ENCODE data around the gene ITGBL1.

ITGBL1 gene

DNA sequence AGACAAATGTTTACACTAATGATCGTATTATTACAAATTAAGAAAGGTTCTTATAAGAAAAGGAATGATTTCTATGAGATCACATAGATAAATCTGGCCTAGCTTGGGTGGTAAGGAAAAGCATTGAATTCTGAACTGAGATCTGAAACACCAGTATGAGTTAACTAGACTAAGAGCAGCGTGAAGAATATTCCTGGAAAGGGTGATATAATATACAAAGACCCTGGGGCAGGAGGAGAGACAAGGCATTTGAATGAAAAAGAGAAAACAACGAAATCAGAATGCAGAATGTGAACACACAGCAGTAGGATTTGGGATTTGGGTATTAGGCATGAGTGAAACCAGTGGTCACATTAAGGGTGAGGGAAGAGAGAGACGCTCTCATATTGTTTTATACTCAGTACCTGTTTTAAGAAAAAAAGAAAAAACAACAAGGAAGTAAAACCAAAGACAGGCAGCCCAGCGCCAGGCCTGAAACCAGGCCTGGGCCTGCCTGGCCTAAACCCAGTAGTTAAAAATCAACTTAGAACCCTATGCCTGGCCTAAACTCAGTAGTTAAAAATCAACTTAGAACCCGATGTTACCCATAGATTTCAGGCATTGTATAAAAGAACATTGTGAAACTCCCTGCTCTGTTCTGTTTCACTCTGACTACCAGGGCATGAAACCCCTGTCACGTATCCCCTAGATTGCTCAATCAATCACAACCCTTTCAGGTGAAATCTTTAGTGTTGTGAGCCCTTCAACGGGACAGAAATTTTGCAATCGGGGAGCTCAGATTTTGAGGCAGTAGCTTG, 287.1 kb downstream of the ITGBL1 start:
- DNase-seq (ENCODE audit: low read depth in 3 of 3, low spot score in 1 of 3) = no peak

DNA sequence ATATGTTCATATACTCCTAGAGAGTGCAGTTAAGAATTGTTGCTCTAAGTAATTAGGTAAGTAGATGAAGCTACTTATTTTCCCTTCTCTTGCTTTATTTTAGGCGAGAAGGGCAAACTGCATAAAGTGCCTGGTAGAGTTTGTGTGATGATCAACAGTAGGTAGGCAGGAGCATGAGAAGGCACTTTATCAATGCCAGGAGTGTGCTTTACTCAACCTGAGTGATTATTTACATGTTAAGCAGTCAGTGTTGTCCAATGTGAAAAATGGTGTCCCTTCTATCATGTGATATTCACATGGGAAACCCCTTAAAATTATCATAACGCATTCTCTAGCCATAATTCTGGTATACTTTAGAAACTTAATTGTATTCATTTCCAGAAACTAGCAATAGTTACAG, 294.0 kb downstream of the ITGBL1 start:
- no peak for DNase-seq (ENCODE audit: low read depth in 3 of 3, low spot score in 1 of 3)

DNA sequence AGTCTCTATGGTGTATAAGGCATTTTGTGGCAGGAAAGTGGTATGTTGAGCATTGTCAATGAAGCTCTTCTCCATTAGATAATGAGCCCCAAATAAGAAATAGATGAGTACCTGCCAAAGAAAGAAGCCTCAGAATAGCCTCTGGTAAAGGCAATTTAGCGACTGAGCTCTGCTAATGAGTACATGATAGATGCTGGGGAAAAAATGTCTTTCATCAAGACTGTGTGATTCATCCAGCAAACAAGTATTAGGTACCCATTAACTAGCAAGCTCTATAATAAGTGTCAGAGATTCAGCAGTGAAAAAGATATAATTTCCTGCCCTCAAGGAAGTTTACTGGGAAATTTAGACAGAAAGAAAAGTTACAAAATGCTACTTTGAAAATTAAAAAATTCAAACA, 294.6 kb downstream of the ITGBL1 start:
- no peak for DNase-seq (ENCODE audit: low read depth in 3 of 3, low spot score in 1 of 3)

DNA sequence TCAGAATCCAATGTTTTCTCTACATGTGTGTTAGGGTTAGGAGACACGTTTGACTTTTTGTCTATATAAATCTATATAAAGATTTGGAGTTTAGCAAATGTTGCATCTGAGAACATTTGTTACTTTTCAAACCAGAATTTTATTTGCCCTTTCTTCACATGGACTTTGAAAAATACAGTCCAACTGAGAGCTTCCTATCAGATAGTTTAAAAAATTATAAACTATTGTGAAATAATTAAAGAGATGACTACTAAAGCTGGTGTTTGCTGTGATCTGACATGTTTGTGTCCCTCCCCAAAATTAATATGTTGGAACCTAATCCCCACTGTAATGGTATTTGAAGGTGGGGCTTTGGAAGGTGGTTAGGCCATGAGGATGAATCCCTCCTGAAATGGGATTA, 297.1 kb downstream of the ITGBL1 start:
- DNase-seq (ENCODE audit: low read depth in 3 of 3, low spot score in 1 of 3) = no peak

DNA sequence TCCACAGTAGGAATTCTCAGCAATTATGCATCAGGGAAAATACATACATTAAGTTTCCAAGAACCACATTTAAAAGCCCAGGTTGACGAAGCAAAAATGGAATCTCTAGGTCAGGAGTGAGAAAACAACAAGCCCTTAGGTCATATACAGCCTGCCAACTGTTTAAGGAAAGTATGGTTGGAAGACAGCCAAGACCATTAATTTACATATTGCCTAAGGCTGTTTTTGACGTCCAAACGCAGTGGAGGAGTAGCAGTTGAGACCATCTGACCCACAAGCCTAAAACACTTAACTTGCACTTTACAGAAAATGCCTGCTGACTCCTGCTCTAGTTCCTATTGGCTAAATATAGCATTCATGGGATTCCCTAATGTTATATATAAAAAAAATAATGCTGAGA, 299.0 kb downstream of the ITGBL1 start:
- DNase-seq (ENCODE audit: low read depth in 3 of 3, low spot score in 1 of 3) = no peak

DNA sequence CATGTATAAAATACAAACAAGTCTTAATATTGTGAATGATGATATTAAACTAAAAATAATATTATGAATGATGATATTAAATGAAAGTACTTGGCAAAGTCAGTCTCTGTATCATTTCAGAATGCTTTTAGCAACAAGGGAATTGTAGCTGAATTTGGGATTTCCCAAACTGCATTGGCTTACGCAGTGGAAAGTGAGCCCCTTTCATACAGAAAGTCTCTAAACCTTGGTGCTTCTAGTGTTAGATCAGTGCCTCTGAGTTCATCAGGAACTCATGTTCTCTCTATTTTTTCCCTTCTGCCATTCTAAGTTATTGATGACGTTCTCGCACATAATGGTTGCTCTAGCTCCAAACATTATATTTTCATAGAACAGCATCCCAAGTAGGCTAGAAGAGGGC, 300.0 kb downstream of the ITGBL1 start:
- DNase-seq (ENCODE audit: low read depth in 3 of 3, low spot score in 1 of 3) = no peak

DNA sequence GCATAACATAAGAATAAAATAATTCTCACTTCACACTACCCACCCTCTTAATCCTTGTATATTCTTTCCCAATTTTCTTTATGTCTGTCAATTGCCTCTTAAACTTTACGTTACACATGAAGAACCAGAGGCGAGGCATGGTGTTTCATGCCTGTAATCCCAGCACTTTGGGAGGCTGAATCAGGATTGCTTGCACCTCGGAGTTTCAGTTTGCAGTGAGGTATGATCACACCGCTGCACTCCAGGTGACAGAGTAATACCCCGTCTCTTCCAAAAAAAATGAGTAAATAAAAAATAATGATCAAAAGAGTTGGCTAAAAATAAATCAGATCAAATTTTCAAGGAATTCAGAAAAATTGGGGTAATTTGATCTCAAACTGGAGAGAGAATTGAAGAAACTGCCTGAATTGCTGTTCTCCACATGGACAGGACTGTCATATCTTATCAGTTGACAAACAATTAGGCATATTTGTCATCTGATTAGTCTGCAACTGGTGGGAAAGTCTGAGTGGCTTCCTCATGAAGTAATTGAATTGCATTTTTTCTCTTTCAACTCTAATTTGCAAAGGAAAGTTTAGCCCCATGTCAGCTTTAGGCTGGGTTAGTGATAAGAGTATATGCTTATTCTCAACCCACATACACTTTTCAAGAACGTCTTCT, 302.9 kb downstream of the ITGBL1 start:
- no peak for DNase-seq (ENCODE audit: low read depth in 3 of 3, low spot score in 1 of 3)

DNA sequence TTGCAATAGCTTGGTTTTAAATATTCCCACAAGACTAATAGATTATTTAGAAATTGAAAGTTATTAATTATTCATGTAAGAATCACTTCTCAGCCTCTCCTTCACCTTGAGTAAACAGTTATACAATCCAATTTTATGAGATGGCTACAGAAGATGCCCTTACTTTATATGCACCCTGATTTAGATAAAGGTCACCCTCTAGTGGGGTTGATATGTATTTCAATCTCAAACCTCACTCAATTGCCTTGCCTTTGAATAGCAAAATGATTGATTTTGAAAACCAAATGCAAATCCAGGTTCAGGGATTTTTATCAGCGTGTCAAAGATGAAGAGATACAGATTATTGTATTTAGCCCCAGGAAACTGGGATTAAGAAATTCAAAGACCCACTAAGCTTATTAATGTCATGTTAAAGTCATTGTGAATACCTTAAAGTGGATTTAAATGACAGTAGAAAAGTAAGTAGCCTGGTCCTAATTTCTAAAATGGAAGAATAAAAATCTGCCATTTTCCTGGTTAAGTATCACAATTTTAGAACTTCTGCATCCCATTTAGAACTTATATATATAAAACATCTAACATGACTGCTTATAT, 305.1 kb downstream of the ITGBL1 start:
- DNase-seq (ENCODE audit: low read depth in 3 of 3, low spot score in 1 of 3) = no peak

DNA sequence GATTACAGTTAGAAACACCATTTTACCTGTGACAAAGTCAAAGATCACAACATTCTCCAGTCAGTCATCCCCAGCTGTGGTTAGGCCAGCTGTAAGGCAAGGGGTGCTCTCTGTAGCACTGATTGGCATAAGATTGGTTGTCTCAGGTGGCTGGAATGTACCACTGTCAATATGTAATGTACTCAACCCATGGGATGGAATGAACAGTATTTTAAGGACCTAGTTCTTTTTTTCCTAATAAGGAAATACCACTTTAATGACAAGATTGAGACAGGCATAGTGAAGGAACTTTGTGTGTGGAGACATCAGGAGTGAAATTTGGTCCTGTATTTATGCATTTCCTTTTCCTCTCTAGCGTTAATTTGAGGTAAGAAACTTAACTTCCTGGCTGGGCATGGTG, 310.7 kb downstream of the ITGBL1 start:
- DNase-seq (ENCODE audit: low read depth in 3 of 3, low spot score in 1 of 3) = no peak
